Stimulated activated CD4-positive, alpha-beta T cell treated with anti-CD3 and anti-CD28 coated beads, TNF-alpha, amount 100 ng/mL, for 4 hours (primary cell): ENCODE data around the gene SPATS2L.
A peak's percentile ranks its signal among the peaks of the same experiment; 100 is the strongest.

Experiments used
- DNase-seq, 3 experiments: peaks; one replicate each; pipeline ENCODE4 v3.0.0-alpha.2; 2020; ENCODE audit warnings: low read depth in 3 of 3

SPATS2L gene

DNA sequence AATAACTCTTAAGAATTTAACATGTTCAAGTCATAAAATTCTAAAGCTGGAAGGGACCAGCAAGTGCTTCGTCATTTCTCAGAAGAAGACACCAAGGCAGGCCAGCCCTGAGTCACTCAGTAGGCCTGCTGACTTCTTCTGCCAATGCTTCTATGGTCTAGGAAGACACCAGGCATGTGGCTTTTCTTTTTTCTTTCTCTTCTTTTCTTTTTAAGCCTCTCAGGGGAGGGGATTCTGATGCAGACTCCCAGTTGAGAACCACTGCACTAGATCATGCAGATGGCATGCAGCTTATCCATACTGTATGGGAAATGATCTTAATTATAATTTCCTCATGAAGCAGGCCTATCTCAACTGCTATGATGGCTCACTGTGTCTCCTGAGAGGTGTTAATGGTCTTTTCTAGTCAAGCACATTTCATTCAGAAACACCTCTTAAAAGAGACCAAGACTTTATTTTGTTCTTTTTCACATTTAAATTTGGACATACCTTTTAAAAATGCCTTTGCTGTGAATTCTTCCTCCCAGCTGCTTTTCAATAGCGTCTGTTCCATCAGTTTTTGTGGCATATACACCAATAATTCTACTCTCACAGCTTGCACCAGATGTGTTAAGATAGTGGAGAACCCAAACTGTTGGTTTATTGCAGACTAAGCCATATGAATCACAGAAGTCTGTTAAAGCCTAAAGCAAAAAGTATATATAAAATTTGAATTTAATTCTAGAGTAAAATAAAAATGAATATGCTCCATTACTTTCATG is 192.1 kb downstream of the SPATS2L start:
- no peak for DNase-seq

DNA sequence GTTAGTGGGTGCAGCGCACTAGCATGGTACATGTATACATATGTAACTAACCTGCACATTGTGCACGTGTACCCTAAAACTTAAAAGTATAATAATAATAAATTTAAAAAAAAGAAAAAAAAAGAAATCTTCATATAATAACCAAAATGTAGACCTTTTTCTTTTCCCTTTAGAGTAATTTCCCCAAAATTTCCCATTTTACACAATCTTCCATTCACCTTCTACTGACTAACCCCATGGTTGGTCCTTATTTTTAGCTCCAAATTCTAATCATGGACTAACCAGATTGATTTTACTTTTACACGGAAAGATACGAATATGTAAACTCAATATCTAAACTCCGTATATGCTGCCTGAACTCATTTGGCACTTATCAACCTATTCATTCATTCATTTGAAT is 195.7 kb downstream of the SPATS2L start:
- no peak for DNase-seq

DNA sequence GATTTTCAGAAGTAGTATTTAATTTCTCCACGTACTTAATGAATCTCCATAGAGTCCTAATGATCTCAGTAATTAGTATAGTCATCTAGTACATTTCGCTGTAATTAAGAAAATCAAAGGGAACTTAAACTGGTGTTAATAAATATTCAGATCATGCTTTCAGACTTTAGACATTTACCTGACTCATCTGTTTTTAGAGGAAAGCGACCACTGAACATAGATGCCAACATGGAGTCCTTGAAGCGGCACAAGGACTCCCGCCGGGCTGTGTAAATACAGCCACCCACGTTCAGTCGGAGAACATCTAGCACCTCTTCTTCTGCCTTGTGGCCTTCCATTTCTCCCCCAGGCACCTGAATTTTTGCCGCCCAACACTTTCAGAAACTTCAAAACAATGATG is 200.2 kb downstream of the SPATS2L start:
- DNase-seq = no peak

DNA sequence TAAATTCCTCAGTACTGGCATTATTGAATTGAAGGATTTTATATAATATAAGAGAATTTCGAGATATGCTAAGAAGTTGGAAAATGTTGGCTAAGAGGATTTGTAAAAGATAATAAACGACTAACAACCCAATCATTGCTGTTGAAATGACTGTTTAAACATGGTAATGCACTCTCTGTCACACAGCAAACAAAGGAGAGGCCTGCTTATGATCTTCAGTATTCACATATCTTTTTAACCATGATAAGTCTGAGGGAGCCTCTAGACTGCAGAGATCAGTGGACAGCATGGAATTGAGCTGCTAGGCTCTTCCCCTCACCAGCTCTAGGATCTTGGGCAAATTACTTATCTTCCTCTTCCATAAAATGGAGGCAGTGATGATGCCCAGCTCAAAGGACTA is 200.7 kb downstream of the SPATS2L start:
- DNase-seq = no peak

DNA sequence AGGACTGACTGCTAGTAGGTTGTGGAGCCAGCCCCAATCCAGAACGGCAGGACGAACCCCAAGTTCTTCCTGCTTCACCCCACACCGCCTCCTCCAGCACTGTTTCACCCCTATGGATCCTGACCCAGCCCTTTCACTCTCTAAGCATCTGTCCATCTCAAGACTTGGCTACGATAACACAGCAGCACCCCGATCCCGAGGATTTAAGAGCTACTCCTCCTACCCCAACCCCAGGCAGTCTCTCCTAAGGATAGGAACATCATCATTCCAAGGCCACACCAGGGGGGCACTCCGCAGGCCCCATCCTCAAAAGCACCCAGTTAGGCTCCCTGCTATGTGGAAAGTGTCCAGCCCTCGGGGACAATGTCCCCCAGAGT is 202.7 kb downstream of the SPATS2L start:
- DNase-seq = no peak

DNA sequence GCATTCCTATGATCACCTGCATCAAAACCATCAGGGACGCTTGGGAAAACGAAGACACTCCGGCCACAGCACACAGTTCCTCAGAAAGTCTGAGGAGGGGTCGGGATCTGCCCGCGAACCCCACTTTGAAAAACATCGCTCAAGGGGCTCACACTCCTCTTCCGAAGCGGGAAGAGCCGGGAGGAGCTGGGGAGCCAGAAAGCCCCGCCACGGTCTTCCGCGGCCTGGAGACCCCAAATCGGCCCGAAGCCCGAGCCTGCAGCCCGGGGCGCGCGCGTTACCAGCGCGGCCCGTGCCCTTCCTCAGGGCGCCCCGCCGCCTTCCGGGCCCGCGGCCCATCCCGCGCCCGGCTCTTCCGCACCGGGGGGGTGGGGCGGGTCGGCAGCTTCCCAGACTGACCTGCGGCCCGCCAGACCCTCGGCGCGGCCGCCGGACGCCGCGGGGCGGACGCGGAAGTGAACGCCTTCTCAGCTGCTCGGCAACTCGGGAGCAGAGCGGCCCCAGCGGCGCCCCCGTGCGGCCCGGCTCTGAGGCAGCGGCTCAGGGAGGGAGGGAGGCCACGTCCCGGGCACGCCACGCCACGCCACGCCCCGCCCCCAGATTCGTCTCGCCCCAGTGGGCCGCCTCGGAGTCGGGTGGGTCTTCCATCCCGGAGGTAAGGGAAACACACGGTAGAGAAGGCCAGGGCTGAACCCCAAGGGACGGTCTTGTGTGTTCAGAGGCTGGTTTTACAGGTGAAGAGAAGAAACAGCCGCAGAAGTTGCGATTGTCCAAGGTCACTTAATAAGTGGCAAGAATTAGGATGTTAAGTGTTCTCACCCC is 203.3 kb downstream of the SPATS2L start, which contains the start of gene KCTD18:
Gene KCTD18 (minus strand): TSS at position 457 of the 822 bp plus-strand sequence. CDS start 3,052 bp downstream, outside the sequence.
- peak; percentile 85 to 89 (median 85) for DNase-seq

DNA sequence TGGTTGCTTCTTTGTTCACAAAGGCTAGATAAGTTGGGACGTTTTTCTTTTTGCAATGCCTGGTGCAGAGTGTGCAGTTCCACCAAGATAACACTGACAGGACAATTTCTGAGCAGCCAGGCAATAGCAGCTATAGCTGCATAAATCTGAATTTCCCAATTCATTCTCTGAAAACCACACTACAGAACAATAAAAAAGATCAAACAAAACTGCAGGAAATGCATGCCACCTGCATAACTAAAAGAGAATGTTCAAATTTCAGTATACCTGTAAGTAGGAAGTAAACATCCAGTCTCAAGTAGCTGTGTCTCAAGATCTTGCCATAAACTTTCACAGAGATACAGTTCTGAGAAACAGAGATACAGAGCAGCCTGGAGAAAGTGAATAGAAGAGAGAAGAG is 208.7 kb downstream of the SPATS2L start:
- no peak for DNase-seq

DNA sequence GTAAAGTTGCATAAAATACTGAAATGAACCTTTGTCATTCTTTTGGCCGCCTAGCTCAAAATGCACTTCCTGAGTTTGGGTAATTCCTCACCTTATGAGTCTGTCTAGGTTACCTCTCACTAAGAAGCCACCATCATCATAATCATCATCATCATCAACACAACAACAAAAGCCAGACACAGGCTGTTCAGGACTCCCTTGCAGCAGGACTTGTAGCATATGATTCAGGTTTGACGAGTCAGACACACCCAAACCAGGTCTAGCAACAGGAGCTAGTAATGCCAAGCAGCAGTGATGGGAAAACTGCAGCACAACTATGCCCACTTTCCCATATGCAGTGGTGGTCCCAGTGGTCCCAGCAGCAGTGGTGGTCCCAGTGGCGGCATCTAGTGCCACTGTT is 216.7 kb downstream of the SPATS2L start:
- no peak for DNase-seq

DNA sequence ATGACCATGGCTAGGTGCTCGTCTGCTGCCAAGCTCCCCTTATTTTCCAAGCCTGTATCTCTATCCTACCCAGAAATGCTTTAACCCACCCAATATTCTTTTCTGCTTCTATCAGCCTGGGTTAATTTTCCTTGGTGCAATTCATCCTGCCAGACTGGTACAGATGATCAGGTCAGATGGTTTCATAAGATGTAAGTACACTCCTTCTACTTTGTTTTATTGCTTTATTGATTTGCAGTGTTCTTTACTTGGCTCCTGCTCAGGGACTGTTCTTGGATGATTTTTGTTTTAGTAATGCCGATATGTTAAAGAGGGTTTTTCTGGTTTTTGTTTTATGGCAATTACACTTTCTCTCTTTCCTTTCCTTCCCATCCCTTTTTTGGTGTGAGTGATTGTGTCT is 217.1 kb downstream of the SPATS2L start:
- DNase-seq = no peak

DNA sequence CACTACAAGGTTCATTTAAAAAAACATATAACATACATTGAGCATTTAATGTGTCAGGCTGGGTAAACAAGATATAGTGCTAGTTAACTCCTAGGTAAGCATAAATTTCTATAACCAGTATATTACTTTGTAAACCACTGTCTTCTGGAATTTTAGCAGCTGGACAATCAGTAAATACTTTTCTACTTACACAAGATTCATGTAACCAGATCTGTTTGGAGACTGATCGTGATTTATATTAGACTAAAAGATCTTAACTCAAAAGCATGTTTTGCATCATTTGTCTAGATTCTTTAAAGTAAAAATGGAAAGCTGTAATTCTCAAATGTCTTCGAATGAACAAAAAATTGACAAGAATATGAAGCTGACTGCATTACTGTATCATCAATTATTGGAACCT is 218.6 kb downstream of the SPATS2L start:
- DNase-seq = no peak

DNA sequence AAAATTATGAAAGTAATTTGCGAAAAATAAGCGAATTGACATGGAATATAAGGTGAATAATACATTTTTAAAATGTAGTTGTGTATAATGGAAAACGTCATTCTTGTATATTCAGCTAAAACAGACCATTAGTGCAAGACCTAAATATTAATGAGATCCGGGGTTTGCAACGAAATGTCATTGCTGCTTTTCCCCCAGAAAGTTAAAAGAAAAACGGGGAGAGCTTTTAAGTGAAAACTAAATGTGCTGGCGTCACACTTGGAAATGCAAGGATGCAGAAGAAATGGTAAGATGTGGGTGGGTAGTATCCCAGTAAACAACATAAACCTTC is 219.0 kb downstream of the SPATS2L start:
- DNase-seq = no peak

DNA sequence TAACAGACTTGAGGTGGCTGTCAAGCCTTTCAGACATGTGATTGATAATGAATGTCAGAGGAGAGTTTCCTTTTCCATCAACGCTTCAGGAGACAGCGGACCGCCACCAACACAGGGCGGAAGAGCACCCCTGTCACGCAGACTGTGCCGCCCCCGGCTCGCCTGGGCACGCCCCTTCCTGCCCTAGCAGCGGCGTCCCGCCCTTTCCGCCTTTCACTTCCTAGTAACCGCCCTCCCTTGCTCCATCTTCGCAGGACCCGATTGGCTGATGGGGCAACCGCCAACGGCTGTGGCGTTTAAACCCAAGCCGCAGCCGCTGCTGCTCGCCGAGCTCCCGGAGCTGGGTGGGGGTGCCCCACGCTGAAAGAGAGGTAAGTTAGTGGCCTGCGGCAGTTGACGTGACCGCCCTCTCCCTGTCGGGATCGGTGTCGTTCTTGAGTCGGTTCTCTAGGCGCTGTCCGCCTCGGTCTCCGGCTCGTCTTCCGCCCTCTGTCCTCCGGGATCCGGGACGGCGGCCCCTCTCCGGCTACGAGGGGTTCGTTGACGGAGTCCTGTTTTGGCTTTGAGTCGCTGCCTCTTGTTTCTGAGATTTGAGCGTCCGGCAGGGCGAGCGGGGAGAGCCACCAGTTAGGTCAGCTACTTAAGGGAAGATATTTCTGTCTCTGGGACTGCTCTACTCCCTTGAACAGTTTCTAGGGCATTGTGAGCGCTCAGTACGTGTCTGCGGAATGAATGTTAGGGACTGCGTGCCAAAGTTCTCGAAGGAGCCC is 219.6 kb downstream of the SPATS2L start, which contains the start of gene SGO2:
Gene SGO2 (plus strand): TSS at position 326 of the 770 bp plus-strand sequence. CDS start 6,769 bp downstream, outside the sequence.
- peak; percentile 84 to 94 (median 92) for DNase-seq

DNA sequence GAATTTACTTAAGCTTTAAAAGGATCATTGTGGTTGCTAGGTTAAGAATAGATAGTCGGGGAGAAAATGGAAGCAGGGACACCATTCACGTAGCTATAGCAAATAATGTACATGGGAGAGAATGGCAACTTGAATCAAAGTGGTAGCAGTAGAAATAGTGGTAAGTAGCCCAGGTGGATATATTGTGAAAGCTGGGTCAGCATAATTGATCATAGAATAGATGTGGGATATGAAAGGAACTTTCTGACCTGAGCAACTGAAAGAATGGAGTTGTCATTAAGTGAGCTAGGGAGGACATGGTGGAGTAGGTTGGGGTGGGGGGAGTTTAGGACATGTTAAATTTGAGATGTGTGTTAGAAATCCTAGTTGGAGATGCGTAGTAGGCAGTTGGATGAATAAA is 221.7 kb downstream of the SPATS2L start:
- no peak for DNase-seq
